Type B pancreatic cell (in vitro differentiated cells): ENCODE measurements around the gene PPFIA1. TPM values are rescaled to one million over a fixed set of nuclear protein-coding genes. Genes with fewer than 3 reads are reported as not detected.

Experiments
- DNase-seq: peaks from one replicate; pipeline ENCODE4 v3.0.0; 2021; ENCODE audit warnings: mixed read lengths; ENCODE audit not compliant: unreplicated experiment; ENCODE audit errors: extremely low spot score
- H3K27ac Mint-ChIP-seq: 2 replicates; pipeline ENCODE4 v1.8.0; 2021; ENCODE audit warnings: mild to moderate bottlenecking, mixed read lengths
- H3K27me3 Mint-ChIP-seq: 2 replicates; pipeline ENCODE4 v1.8.0; 2021; ENCODE audit warnings: mixed read lengths
- H3K36me3 Mint-ChIP-seq: 2 replicates; pipeline ENCODE4 v1.8.0; 2021; ENCODE audit warnings: mixed read lengths
- H3K4me1 Mint-ChIP-seq: one replicate; pipeline ENCODE4 v1.8.0; 2021; ENCODE audit warnings: mixed read lengths; ENCODE audit not compliant: unreplicated experiment
- H3K4me3 Mint-ChIP-seq: 2 replicates; pipeline ENCODE4 v1.8.0; 2021; ENCODE audit warnings: mild to moderate bottlenecking, mixed read lengths
- H3K9me3 Mint-ChIP-seq: 2 replicates; pipeline ENCODE4 v1.8.0; 2021; ENCODE audit warnings: mixed read lengths
- total RNA-seq: library from RNA; stranded (reverse); gene quantifications from 2 replicates; pipeline ENCODE4 v1.2.1, GENCODE V29; 2021; ENCODE audit warnings: low replicate concordance
- TF ChIP-seq, protein P1 (sequence below): fragments of 200-600 bp; sonication (generic); conservative IDR thresholded peaks from 2 replicates; pipeline ENCODE4 v1.5.0; 2021; ENCODE audit warnings: antibody characterized with exemption, mild to moderate bottlenecking

Gene PPFIA1
- total RNA-seq, 1 donor from 2014 or later = 57.0 TPM

DNA sequence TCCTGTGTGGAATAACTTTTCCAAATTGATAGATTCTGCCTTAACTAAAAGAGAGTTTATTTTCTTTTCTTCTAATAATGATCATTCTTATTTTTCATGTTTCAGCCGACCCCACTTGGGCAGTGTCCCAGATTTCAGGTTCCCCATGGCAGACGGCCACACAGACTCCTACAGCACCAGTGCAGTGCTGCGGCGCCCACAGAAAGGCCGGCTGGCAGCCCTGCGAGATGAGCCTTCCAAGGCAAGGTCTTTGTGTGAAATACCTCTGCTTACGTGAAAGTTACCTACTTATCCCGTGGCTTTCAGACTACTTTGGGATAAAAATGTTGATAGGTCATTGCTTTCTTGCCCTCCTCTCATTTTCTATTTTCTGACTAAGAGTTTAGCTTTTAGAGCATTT, 68.6 kb downstream of the PPFIA1 start:
- Mint-ChIP-seq H3K9me3 (no peaks in the 10 kb centered on the region), H3K36me3 (peaks cover 28% of the 10 kb centered on the region), H3K27me3 (no peaks in the 10 kb centered on the region), H3K4me3 (no peak overlapping the region), H3K4me1 (no peaks in the 10 kb centered on the region), H3K27ac (no peak overlapping the region)
- no peak for DNase-seq
- TF ChIP-seq, protein P1, sequence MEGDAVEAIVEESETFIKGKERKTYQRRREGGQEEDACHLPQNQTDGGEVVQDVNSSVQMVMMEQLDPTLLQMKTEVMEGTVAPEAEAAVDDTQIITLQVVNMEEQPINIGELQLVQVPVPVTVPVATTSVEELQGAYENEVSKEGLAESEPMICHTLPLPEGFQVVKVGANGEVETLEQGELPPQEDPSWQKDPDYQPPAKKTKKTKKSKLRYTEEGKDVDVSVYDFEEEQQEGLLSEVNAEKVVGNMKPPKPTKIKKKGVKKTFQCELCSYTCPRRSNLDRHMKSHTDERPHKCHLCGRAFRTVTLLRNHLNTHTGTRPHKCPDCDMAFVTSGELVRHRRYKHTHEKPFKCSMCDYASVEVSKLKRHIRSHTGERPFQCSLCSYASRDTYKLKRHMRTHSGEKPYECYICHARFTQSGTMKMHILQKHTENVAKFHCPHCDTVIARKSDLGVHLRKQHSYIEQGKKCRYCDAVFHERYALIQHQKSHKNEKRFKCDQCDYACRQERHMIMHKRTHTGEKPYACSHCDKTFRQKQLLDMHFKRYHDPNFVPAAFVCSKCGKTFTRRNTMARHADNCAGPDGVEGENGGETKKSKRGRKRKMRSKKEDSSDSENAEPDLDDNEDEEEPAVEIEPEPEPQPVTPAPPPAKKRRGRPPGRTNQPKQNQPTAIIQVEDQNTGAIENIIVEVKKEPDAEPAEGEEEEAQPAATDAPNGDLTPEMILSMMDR = no peak

DNA sequence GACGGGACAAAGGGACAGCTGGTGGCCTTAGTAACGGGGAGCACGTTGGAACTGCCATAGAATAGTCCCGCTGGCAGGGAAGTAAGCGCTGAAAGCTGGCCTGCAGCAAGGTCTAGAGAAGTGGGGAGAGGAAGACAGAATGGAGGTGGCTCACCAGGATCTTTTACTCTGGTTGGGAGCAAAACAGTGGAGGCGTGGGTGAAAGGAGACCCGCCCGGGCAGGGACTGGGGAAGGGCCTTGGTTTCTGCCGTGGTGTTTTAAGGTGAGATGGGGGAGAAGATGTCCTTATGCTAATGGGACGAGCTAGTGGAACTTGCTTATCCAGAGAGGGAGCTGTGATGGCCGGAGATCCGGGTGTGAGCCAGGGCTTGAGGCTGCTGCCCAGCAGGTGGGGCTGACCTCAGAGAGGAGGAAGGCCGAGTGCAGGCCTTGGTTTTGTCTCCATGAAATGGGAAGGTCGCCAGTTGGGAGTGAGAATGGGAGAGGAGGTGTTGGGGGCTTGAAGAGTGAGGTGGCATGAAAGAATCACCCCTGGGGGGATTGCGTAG, 71.5 kb downstream of the PPFIA1 start:
- TF ChIP-seq, protein P1 = no peak
- H3K36me3 Mint-ChIP-seq = peaks cover 22% of the 10 kb centered on the region
- no peak for DNase-seq
- H3K27me3 Mint-ChIP-seq = no peaks in the 10 kb centered on the region
- no peak overlapping the region for H3K27ac Mint-ChIP-seq
- H3K4me1 Mint-ChIP-seq = no peaks in the 10 kb centered on the region
- H3K9me3 Mint-ChIP-seq = no peaks in the 10 kb centered on the region
- no peak overlapping the region for H3K4me3 Mint-ChIP-seq

DNA sequence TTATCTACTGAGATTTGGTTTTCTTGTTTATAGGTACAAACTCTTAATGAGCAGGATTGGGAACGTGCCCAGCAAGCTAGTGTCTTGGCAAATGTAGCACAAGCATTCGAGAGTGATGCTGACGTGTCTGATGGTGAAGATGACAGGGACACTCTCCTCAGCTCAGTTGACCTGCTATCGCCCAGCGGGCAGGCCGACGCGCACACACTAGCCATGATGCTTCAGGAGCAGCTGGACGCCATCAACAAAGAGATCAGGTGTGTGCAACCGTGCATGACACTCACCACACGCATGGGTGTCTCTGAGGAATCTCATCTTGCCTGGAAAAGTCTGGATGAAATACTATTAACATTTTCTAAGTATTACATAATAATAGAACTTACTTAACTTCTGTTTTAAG, 73.1 kb downstream of the PPFIA1 start:
- Mint-ChIP-seq H3K4me3 (no peak overlapping the region), H3K36me3 (peaks cover 19% of the 10 kb centered on the region), H3K27me3 (no peaks in the 10 kb centered on the region), H3K9me3 (no peaks in the 10 kb centered on the region), H3K4me1 (no peaks in the 10 kb centered on the region), H3K27ac (no peak overlapping the region)
- DNase-seq = no peak
- TF ChIP-seq, protein P1 = no peak

DNA sequence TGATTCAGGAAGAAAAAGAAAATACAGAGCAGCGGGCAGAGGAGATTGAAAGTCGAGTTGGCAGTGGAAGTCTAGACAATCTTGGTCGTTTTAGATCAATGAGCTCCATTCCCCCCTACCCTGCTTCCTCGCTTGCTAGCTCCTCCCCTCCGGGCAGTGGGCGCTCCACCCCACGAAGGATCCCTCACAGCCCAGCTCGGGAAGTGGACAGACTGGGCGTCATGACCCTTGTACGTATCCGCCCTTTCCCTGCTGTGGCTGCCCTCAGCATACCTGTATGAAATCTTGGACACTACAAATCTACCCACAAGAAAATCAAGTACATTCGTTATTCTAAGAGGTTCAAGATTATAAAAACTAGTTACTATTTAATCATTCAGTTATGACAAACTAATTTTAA, 77.7 kb downstream of the PPFIA1 start:
- no peak overlapping the region for H3K4me3 Mint-ChIP-seq
- no peaks in the 10 kb centered on the region for H3K9me3 Mint-ChIP-seq
- no peak overlapping the region for H3K27ac Mint-ChIP-seq
- H3K36me3 Mint-ChIP-seq = peaks cover 7% of the 10 kb centered on the region
- no peak for DNase-seq
- no peaks in the 10 kb centered on the region for H3K27me3 Mint-ChIP-seq
- H3K4me1 Mint-ChIP-seq = no peaks in the 10 kb centered on the region
- TF ChIP-seq, protein P1 = no peak

DNA sequence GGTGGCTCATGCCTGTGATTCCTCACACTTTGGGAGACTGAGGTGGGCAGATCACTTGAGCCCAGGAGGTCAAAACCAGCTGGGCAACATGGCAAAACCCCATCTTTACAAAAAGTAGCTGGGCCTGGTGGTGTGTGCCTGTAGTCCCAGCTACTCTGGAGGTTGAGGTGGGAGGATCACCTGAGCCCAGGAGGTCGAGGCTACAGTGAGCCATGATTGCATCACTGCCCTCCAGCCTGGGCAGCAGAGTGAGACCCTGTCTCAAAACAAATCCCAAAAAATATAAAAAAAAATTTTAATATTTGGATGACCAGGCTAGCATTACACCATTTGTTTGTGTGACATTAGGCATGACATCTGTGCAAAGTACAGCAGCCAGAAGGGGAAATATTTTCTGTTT, 78.1 kb downstream of the PPFIA1 start:
- Mint-ChIP-seq H3K27ac (no peak overlapping the region), H3K27me3 (no peaks in the 10 kb centered on the region), H3K9me3 (no peaks in the 10 kb centered on the region), H3K36me3 (peaks cover 8% of the 10 kb centered on the region), H3K4me3 (no peak overlapping the region), H3K4me1 (no peaks in the 10 kb centered on the region)
- no peak for DNase-seq
- TF ChIP-seq, protein P1 = no peak

DNA sequence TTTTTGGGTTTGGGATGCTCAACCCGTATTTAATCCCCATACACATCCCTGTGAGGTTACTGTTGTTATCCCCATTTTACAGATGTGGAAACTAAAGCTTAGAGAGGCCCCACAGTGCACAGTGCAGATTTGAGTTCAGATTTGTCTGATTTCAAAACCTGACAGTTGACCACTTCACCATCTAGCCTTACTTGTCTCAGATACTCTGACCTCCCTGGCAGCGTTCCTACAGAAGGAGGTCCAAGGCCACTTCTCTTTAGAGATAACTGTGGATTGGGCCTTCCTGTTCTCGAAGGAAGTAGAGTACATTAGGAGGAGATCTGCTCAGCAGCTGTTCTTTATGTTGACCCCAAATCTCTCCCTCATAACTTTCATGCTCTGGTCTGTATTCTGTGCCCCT, 81.2 kb downstream of the PPFIA1 start:
- TF ChIP-seq, protein P1 = no peak
- Mint-ChIP-seq H3K9me3 (no peaks in the 10 kb centered on the region), H3K4me3 (no peak overlapping the region), H3K36me3 (peaks cover 21% of the 10 kb centered on the region), H3K27me3 (no peaks in the 10 kb centered on the region), H3K27ac (no peak overlapping the region), H3K4me1 (no peaks in the 10 kb centered on the region)
- DNase-seq = no peak
